Lung (tissue), 12 donors: ENCODE results near the gene C14orf119. TPM values are rescaled to one million over a fixed set of nuclear protein-coding genes. Genes with fewer than 3 reads are reported as not detected.

ENCODE experiments used
- ATAC-seq: fragments of 200-7000 bp; cut with Tn5 transposase; one replicate; pipeline ENCODE4 v1.9.1; 2020; ENCODE audit warnings: moderate number of reproducible peaks; ENCODE audit not compliant: insufficient read depth, low FRiP score
- DNase-seq, 3 donors: peaks; one replicate each; pipeline ENCODE4 v3.0.0-alpha.2; 2013 to 2017
- H3K27ac ChIP-seq, 2 donors: one replicate each; pipeline ENCODE4 v1.5.1; 2013; ENCODE audit warnings: mild to moderate bottlenecking in 2 of 2, moderate library complexity in 2 of 2, control low read depth in 1 of 2, inconsistent platforms in 1 of 2, low read depth in 1 of 2, low read length in 1 of 2
- H3K27me3 ChIP-seq, 3 donors: one replicate each; pipeline ENCODE4 v1.5.1; 2013; ENCODE audit warnings: low read length in 2 of 3; ENCODE audit not compliant: control insufficient read depth in 3 of 3, insufficient read depth in 3 of 3
- H3K36me3 ChIP-seq, 4 donors: one replicate each; pipeline ENCODE4 v1.5.1; 2013; ENCODE audit warnings: low read length in 4 of 4, mild to moderate bottlenecking in 1 of 4, moderate library complexity in 1 of 4; ENCODE audit not compliant: control insufficient read depth in 4 of 4, insufficient read depth in 4 of 4
- H3K4me1 ChIP-seq, 5 donors: one replicate each; pipeline ENCODE4 v1.5.1; 2013; ENCODE audit warnings: low read length in 5 of 5, mild to moderate bottlenecking in 2 of 5, moderate library complexity in 1 of 5; ENCODE audit not compliant: control insufficient read depth in 5 of 5, insufficient read depth in 5 of 5
- H3K4me3 ChIP-seq: one replicate; pipeline ENCODE4 v1.5.1; 2013; ENCODE audit warnings: mild to moderate bottlenecking, control low read depth, moderate library complexity
- H3K9ac ChIP-seq, 2 donors: one replicate each; pipeline ENCODE4 v1.5.1; 2013; ENCODE audit warnings: low read length in 2 of 2, control low read depth in 1 of 2; ENCODE audit not compliant: insufficient read depth in 1 of 2
- H3K9me3 ChIP-seq, 4 donors: one replicate each; pipeline ENCODE4 v1.5.1; 2013; ENCODE audit warnings: low read length in 3 of 4, mild to moderate bottlenecking in 1 of 4, moderate library complexity in 1 of 4; ENCODE audit not compliant: control insufficient read depth in 4 of 4, insufficient read depth in 3 of 4
- WGBS, 2 donors: extraction: QIAGEN DNeasy Blood & Tissue Kit; methylation state at CpG; one replicate each; pipeline ENCODE4 v1.1.7; 2013; 5-methylcytosine and 5-hydroxymethylcytosine counted together
- polyA plus RNA-seq, 2 donors: library from polyadenylated mRNA; stranded (reverse); fragments of 200-250 nt; gene quantifications; one replicate each; pipeline ENCODE4 v1.2.1, GENCODE V29; 2013
- total RNA-seq, 2 donors: library from RNA; depleted of rRNA in 1 of 2; stranded (reverse); fragments of >200 nt in 1 of 2; gene quantifications; one replicate each; pipeline ENCODE4 v1.2.1, GENCODE V29; 2014 to 2021
- TF ChIP-seq, protein P1 (sequence below): IDR thresholded peaks from 2 replicates; pipeline ENCODE4 v1.5.1; 2012; ENCODE audit warnings: mild to moderate bottlenecking; ENCODE audit errors: control extremely low read depth, extremely low read depth
- donor health status: control.
- donor health status: control.
- donor health status: Bipolar disorder and iron deficiency.
- donor health status: healthy.
- donor health status: DM: yes; HTN: yes; CAD: no.

Gene C14orf119
- total and polyA plus RNA-seq, 4 donors, result 23.9 to 64.9 (median 41.4) TPM

DNA sequence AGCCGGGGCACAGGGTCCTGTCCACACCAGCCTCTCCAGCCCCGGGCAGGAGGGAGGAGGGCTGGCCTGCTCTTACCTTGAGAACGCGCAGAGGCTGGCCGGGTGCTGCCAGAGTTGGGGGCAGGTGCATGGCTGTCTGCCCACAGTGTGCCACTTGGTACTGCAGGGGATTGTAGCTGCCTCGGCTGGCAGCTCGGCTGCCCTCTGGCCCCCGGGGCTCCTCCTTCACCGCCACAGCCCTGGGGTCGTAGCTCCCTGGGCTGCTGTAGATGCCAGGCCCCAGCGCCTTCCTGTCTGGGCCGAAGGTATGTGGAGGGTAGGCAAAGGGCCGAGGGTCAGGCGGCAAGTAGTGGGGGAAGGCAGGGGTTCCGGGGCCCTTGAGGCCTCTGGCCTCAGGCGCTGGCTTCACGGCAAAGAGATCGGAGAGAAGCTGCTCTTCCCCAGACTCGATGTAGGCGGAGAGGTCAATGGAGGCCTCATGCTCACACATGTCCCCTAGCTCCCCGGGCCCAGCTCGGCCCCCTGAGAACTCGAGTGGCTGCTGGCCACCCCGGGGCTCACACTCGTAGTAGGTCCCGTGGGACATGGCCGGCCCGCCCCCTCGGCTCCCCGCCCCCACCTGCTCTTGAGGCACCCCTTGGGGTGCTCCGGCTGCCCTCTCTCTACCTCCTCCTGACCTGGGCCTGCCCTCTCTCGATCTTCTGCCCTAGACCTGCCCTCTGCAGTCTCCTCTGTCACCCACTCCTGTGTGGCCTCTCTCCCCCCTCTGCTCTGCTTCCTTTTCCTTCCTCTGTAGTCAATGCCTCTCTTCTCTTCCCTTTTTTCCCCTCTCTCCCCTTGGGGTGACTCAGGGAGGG lies 23.4 kb downstream of the C14orf119 start, which contains the start of gene CEBPE:
CEBPE (minus strand) TSS at position 750 of the 857 bp plus-strand sequence; CDS start at position 586, 164 bp downstream.
- Histone ChIP-seq H3K4me3 (no peak within 1 kb of the TSS), H3K27me3 (no peaks in the 10 kb centered on the region), H3K9ac (no peak within 1 kb of the TSS), H3K36me3 (no peaks in the 10 kb centered on the region), H3K4me1 (peaks cover 0 to 37% (median 18%) of the 10 kb centered on the region in 5 donors), H3K9me3 (no peaks in the 10 kb centered on the region), H3K27ac (peak within 1 kb of the TSS in 1 of 2 donors; percentile 40)
- no peak for DNase-seq
- TF ChIP-seq, protein P1, sequence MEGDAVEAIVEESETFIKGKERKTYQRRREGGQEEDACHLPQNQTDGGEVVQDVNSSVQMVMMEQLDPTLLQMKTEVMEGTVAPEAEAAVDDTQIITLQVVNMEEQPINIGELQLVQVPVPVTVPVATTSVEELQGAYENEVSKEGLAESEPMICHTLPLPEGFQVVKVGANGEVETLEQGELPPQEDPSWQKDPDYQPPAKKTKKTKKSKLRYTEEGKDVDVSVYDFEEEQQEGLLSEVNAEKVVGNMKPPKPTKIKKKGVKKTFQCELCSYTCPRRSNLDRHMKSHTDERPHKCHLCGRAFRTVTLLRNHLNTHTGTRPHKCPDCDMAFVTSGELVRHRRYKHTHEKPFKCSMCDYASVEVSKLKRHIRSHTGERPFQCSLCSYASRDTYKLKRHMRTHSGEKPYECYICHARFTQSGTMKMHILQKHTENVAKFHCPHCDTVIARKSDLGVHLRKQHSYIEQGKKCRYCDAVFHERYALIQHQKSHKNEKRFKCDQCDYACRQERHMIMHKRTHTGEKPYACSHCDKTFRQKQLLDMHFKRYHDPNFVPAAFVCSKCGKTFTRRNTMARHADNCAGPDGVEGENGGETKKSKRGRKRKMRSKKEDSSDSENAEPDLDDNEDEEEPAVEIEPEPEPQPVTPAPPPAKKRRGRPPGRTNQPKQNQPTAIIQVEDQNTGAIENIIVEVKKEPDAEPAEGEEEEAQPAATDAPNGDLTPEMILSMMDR, result no peak
- ATAC-seq, result no peak
- 43 to 69% methylated on average over 31 to 32 of the region's 32 CpGs for WGBS, 2 donors

DNA sequence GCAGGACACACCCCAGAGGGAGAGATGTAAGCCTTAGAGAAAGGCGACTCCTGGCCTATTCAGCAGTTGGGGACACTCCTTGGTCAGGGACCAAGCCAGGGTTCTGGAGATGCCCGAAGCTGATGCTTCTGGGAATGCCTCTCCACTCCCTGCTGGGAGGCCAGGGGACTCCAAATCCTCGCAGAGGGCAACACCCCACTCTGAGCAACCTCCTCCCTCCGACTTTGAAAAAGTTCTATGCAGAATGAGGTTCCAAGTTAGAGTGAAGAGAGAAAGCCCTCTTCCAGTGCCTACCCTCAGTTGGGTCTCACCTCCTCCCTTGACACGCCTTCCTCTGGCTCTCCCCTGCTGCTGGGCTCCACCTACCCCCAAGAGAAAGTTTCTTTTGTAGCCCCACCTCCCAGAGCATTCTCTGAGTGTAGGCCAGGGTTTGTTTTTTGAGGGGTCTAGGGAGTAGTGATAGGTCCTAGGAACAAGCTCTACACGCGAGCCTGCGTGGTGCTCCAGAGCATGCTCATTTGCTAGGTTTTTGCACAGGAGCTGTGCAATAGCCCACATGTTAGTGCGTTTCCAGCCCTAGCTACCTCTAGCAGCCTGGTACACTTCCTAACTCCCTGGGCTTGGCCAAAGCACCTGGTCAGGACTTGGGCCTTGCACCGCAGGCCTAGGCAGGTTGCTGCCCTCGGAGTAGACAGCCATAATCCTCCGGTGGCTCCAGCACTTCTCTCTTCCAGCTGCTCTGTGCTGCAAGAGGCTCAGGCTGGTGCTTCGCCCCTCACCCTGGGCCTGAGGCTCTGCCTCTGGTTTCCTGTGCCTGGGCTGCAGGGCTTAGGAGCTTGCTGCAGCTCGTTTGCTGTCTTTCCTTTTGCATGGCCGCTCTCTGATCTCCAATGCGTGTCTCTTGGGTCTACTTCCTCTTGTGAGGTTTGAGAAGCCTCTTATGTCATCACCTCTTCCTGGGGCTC lies 24.3 kb downstream of the C14orf119 start:
- no peaks in the 10 kb centered on the region for H3K27me3 ChIP-seq
- no peak for DNase-seq
- no peak overlapping the region for H3K9ac ChIP-seq
- H3K4me1 ChIP-seq, result peaks cover 0 to 33% (median 18%) of the 10 kb centered on the region in 5 donors
- peak overlapping the region in 1 of 2 donors; percentile 40 for H3K27ac ChIP-seq
- TF ChIP-seq, protein P1, result no peak
- no peaks in the 10 kb centered on the region for H3K9me3 ChIP-seq
- H3K36me3 ChIP-seq, result no peaks in the 10 kb centered on the region
- H3K4me3 ChIP-seq, result no peak overlapping the region
- WGBS, 2 donors, result 29 to 66% methylated on average over 16 of the region's 16 CpGs
- ATAC-seq, result no peak

DNA sequence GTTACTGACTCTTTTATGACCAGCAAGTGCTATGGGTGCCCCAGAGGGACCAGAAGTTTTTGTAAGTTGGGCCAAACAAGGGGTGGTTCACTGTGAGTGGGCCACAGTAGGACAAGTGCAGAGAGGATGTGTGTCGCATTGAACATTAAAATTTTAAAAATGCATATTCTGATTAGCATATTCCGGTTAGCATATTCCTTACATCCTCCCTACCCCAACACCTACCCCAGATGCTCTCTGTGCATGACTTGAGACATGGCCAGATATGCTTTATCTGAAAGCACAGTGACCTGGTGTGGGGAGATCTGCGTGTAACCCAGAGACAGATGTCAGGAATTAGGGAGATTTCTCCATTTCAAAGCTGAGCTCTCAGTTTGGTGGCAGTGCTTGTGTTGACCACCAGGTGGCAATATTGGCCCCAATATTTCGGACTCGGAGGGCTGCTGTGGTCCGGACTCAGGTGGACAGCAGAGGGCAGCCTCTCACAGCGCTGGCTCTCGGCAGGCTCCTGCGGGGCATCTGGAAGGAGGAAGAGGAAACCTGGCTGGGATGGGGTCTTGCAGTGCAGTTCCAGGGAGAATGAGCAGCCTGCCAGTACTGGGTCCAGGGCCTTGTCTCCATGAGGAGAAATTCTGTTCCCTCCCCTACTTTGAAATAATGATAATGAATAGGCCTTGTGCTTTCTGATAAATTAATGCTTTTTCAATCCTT lies 25.4 kb downstream of the C14orf119 start:
- ATAC-seq (peak; percentile 88), DNase-seq (peak; percentile 92)
- Histone ChIP-seq H3K27ac (no peak overlapping the region), H3K4me1 (peaks cover 0 to 25% (median 11%) of the 10 kb centered on the region in 5 donors), H3K9ac (no peak overlapping the region), H3K4me3 (no peak overlapping the region), H3K27me3 (no peaks in the 10 kb centered on the region), H3K9me3 (no peaks in the 10 kb centered on the region), H3K36me3 (peaks cover 0 to 2% (median 0%) of the 10 kb centered on the region in 4 donors)
- 9 to 15% methylated on average over 9 of the region's 9 CpGs for WGBS, 2 donors
- TF ChIP-seq, protein P1, result peak; percentile 100
